Fibroblast of lung (primary cell): ENCODE results near the gene COL4A6. TPM values are rescaled to one million over a fixed set of nuclear protein-coding genes. Genes with fewer than 3 reads are reported as not detected.

Experiments used
- DNase-seq, 2 donors: peaks; one replicate each; pipeline versions ENCODE4 v3.0.0 to v3.0.0-alpha.2; 2010; ENCODE audit warnings: low read depth in 2 of 2
- H2AFZ ChIP-seq: 2 replicates; pipeline ENCODE4 v1.5.1; 2012; ENCODE audit warnings: low read length, control low read depth, inconsistent platforms
- H3K27ac ChIP-seq: 2 replicates; pipeline ENCODE4 v1.5.1; 2011; ENCODE audit warnings: low read length, control low read depth; ENCODE audit not compliant: insufficient read depth
- H3K27me3 ChIP-seq: 2 replicates; pipeline ENCODE4 v1.5.1; 2011; ENCODE audit warnings: mild to moderate bottlenecking, low read length; ENCODE audit not compliant: control insufficient read depth, insufficient read depth
- H3K36me3 ChIP-seq: 2 replicates; pipeline ENCODE4 v1.5.1; 2011; ENCODE audit warnings: low read length; ENCODE audit not compliant: control insufficient read depth, insufficient read depth
- H3K4me1 ChIP-seq: 2 replicates; pipeline ENCODE4 v1.5.1; 2011; ENCODE audit warnings: low read length; ENCODE audit not compliant: control insufficient read depth, insufficient read depth; ENCODE audit errors: extremely low read depth
- H3K4me2 ChIP-seq: 2 replicates; pipeline ENCODE4 v1.5.1; 2011; ENCODE audit warnings: low read length, control low read depth; ENCODE audit not compliant: insufficient read depth; ENCODE audit errors: extremely low read depth
- H3K4me3 ChIP-seq, 4 experiments: fragments of 200-600 bp in 1 of 4; sonication (generic) in 1 of 4; replicated peaks in 1 of 4; 2 replicates each; pipeline ENCODE4 v1.5.1; 2011 to 2016; ENCODE audit warnings: low read length in 4 of 4, low read depth in 3 of 4, mild to moderate bottlenecking in 3 of 4, control low read depth in 2 of 4, inconsistent platforms in 1 of 4, mixed read lengths in 1 of 4; ENCODE audit not compliant: insufficient read depth in 1 of 4; ENCODE audit errors: control extremely low read depth in 1 of 4
- H3K79me2 ChIP-seq: 2 replicates; pipeline ENCODE4 v1.5.1; 2012; ENCODE audit warnings: mild to moderate bottlenecking, low read length, inconsistent platforms; ENCODE audit not compliant: control insufficient read depth, insufficient read depth
- H3K9ac ChIP-seq: 2 replicates; pipeline ENCODE4 v1.5.1; 2011; ENCODE audit warnings: mild to moderate bottlenecking, low read length, control low read depth; ENCODE audit not compliant: insufficient read depth
- H3K9me3 ChIP-seq: 2 replicates; pipeline ENCODE4 v1.5.1; 2012; ENCODE audit warnings: low read depth, low read length; ENCODE audit not compliant: control insufficient read depth, insufficient read depth
- H4K20me1 ChIP-seq: 2 replicates; pipeline ENCODE4 v1.5.1; 2011; ENCODE audit warnings: low read length; ENCODE audit not compliant: control insufficient read depth, insufficient read depth; ENCODE audit errors: extremely low read depth
- CTCF ChIP-seq, 2 donors: IDR thresholded peaks in 1 of 2; conservative IDR thresholded peaks in 1 of 2; 1 replicate in 1 of 2; 2 replicates in 1 of 2; pipeline ENCODE4 v1.5.1; 2011 to 2012; ENCODE audit warnings: low read length in 2 of 2, control low read depth in 1 of 2, inconsistent platforms in 1 of 2, low read depth in 1 of 2, mild to moderate bottlenecking in 1 of 2
- EZH2 ChIP-seq: IDR thresholded peaks from 2 replicates; pipeline ENCODE4 v1.5.1; 2012; ENCODE audit warnings: low read length, control low read depth, mild to moderate bottlenecking; ENCODE audit errors: missing control alignments
- polyA plus RNA-seq, 2 donors: library from polyadenylated mRNA; depleted of rRNA in 1 of 2; stranded (reverse) in 1 of 2; unstranded in 1 of 2; fragments of >200 nt; gene quantifications; 2 replicates each; pipeline ENCODE4 v1.2.1, GENCODE V29; 2011 to 2012; ENCODE audit warnings: missing spikeins in 1 of 2
- total RNA-seq: library from RNA; depleted of rRNA; stranded (reverse); fragments of >200 nt; gene quantifications from 2 replicates; pipeline ENCODE4 v1.2.1, GENCODE V29; 2014

The COL4A6 gene
- total and polyA plus RNA-seq, 2 donors (not counting 1 experiment from before 2014, with no cell fraction given) = 0.15 to 3.5 TPM

GRCh38 chrX:108437349-108438109 lies 693 bp downstream of the COL4A6 start:
- Histone ChIP-seq H3K9me3 (no peaks in the 10 kb centered on the region), H3K4me1 (no peaks in the 10 kb centered on the region), H3K27ac (no peak overlapping the region), H2AFZ (peak overlapping the region; percentile 30), H3K9ac (no peak overlapping the region), H3K36me3 (no peaks in the 10 kb centered on the region), H3K79me2 (no peaks in the 10 kb centered on the region), H3K4me2 (peak overlapping the region; percentile 75), H3K4me3 (peak overlapping the region; percentile 2 to 59 (median 40)), H3K27me3 (no peaks in the 10 kb centered on the region), H4K20me1 (no peaks in the 10 kb centered on the region)
- no peak for TF ChIP-seq CTCF (conservative IDR thresholded peaks at IDR 0.05 in 1 of 2, IDR thresholded peaks at IDR 0.05 in 1 of 2; ENCODE audit: low read depth in 1 of 2, low read length in 2 of 2)
- TF ChIP-seq EZH2 = no peak
- no peak for DNase-seq

- Histone ChIP-seq H3K36me3 (no peaks in the 10 kb centered on the region), H4K20me1 (no peaks in the 10 kb centered on the region), H3K27ac (no peak overlapping the region), H3K79me2 (no peaks in the 10 kb centered on the region), H3K9me3 (no peaks in the 10 kb centered on the region), H3K4me3 (no peak overlapping the region), H3K4me2 (no peak overlapping the region), H3K9ac (no peak overlapping the region), H3K4me1 (no peaks in the 10 kb centered on the region), H2AFZ (no peak overlapping the region), H3K27me3 (no peaks in the 10 kb centered on the region)
- TF ChIP-seq CTCF (conservative IDR thresholded peaks at IDR 0.05 in 1 of 2, IDR thresholded peaks at IDR 0.05 in 1 of 2; ENCODE audit: low read depth in 1 of 2, low read length in 2 of 2) (no peak), EZH2 (no peak)
- DNase-seq = no peak
Observed at GRCh38 chrX:108435261-108435660, 3.0 kb downstream of the COL4A6 start.

- H3K9me3 ChIP-seq = no peaks in the 10 kb centered on the region
Observed at GRCh38 chrX:108426262-108426661, 12.0 kb downstream of the COL4A6 start.

More at GRCh38 chrX:108426262-108426661, 12.0 kb downstream of the COL4A6 start:
- H3K4me3 ChIP-seq = no peak overlapping the region
- no peaks in the 10 kb centered on the region for H3K4me1 ChIP-seq
- H3K79me2 ChIP-seq = no peaks in the 10 kb centered on the region
- TF ChIP-seq EZH2 (no peak), CTCF (conservative IDR thresholded peaks at IDR 0.05 in 1 of 2, IDR thresholded peaks at IDR 0.05 in 1 of 2; ENCODE audit: low read depth in 1 of 2, low read length in 2 of 2) (no peak)
- no peaks in the 10 kb centered on the region for H3K27me3 ChIP-seq
- no peaks in the 10 kb centered on the region for H4K20me1 ChIP-seq
- H3K36me3 ChIP-seq = no peaks in the 10 kb centered on the region
- H3K9ac ChIP-seq = no peak overlapping the region
- H3K4me2 ChIP-seq = no peak overlapping the region
- H2AFZ ChIP-seq = no peak overlapping the region
- no peak overlapping the region for H3K27ac ChIP-seq
- no peak for DNase-seq
